ENCODE results near the gene SLC22A23.

DNA sequence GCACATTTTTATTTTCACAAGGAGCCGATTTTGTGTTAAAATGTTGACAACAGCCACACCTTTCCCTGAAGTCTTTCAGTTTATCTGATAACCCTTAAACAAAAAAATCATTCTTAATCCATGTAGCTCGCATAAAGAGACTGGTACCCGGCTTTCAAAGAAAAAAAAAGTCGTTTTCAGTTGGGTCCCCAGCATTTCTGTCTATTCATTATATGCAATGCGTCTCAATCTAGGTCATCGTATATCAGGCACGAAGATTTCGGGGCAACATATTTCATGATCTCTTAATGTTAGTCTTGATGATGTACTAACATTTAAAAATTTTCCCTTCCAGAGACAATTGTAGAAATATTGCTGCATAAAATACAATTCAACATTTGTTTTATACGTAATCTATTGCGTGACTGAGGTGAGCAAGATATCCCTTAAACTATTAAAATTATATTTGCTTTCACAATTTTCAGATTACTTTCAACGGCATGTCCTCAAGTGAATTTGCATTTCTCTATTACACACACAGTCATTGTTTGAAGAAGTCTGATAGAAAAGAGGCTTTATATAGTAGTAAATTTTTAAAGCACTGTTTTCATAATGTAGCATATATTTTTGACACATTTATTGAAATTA, 226.5 kb downstream of the SLC22A23 start:
- TF ChIP-seq, protein P1, sequence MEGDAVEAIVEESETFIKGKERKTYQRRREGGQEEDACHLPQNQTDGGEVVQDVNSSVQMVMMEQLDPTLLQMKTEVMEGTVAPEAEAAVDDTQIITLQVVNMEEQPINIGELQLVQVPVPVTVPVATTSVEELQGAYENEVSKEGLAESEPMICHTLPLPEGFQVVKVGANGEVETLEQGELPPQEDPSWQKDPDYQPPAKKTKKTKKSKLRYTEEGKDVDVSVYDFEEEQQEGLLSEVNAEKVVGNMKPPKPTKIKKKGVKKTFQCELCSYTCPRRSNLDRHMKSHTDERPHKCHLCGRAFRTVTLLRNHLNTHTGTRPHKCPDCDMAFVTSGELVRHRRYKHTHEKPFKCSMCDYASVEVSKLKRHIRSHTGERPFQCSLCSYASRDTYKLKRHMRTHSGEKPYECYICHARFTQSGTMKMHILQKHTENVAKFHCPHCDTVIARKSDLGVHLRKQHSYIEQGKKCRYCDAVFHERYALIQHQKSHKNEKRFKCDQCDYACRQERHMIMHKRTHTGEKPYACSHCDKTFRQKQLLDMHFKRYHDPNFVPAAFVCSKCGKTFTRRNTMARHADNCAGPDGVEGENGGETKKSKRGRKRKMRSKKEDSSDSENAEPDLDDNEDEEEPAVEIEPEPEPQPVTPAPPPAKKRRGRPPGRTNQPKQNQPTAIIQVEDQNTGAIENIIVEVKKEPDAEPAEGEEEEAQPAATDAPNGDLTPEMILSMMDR (IDR thresholded peaks at IDR 0.05) = no peak
- TF ChIP-seq EZH2 (IDR thresholded peaks at IDR 0.05; ENCODE audit: borderline replicate concordance, insufficient read depth, low read depth, low read length, poor library complexity, severe bottlenecking) = no peak
